Activated B cell treated with CpG ODN at 0.5 μM for 24 hours (primary cell): ENCODE measurements around the gene AFF1. TPM values are rescaled to one million over a fixed set of nuclear protein-coding genes. Genes with fewer than 3 reads are reported as not detected.

Experiments
- ATAC-seq: fragments of 200-7000 bp; cut with Tn5 transposase; one replicate; pipeline ENCODE4 v1.10.0; 2021; ENCODE audit warnings: low read depth, mild to moderate bottlenecking, moderate library complexity
- CTCF ChIA-PET: fragments of 350-600 bp; sonication (Branson Sonifier 250); formaldehyde crosslinking; loops from one replicate; lab custom pipeline; 2021; ENCODE audit warnings: antibody characterized with exemption; lab: Charles Lee
- POLR2A ChIA-PET: fragments of 350-600 bp; sonication (Branson Sonifier 250); formaldehyde crosslinking; loops from one replicate; lab custom pipeline; 2021; ENCODE audit warnings: antibody characterized with exemption; lab: Charles Lee
- DNase-seq: peaks from one replicate; pipeline ENCODE4 v3.0.0; 2022
- H3K27ac Mint-ChIP-seq: one replicate; pipeline ENCODE4 v1.8.0; 2020; ENCODE audit warnings: mixed read lengths
- H3K27me3 Mint-ChIP-seq: one replicate; pipeline ENCODE4 v1.8.0; 2021; ENCODE audit warnings: mixed read lengths
- H3K36me3 Mint-ChIP-seq: one replicate; pipeline ENCODE4 v1.8.0; 2021; ENCODE audit warnings: low read depth, mixed read lengths
- H3K4me1 Mint-ChIP-seq: one replicate; pipeline ENCODE4 v1.8.0; 2021; ENCODE audit warnings: mixed read lengths
- H3K4me3 Mint-ChIP-seq: one replicate; pipeline ENCODE4 v1.8.0; 2020; ENCODE audit warnings: mild to moderate bottlenecking, mixed read lengths
- H3K9me3 Mint-ChIP-seq: one replicate; pipeline ENCODE4 v1.8.0; 2020; ENCODE audit warnings: mixed read lengths
- CTCF ChIP-seq: fragments of 200-600 bp; IDR thresholded peaks from one replicate; pipeline ENCODE4 v1.8.0; 2022; ENCODE audit warnings: antibody characterized with exemption, mild to moderate bottlenecking
- intact Hi-C: fragments of 100-400 bp; cut with micrococcal nuclease; formaldehyde crosslinking; loops from one replicate; pipeline ENCODE4 v1.15.1; 2024
- total RNA-seq: library from RNA; stranded (reverse); gene quantifications from 2 replicates; pipeline ENCODE4 v1.2.3, GENCODE V29; 2022

The AFF1 gene
- total RNA-seq, 1 donor from 2014 or later = 60.8 TPM

- ChIA-PET CTCF (interaction anchor here (1.3 kb wide), 2 partner anchors 164 to 166 kb away, joined by 3 to 7 read pairs; no protein-coding TSS in a partner anchor), POLR2A (interaction anchor here (1.2 to 1.8 kb wide), 2 partner anchors 8 to 78 kb away, joined by 4 to 5 read pairs; no protein-coding TSS in a partner anchor)
- ATAC-seq = no peak
These were observed 6.9 kb upstream of the AFF1 start for GRCh38 chr4:86927843-86928395.

GRCh38 chr4:86928400-86929255, 6.2 kb upstream of the AFF1 start:
- DNase-seq (no peak), ATAC-seq (peak; percentile 31)
- ChIA-PET POLR2A (interaction anchor here (0.6 to 1.8 kb wide), 4 partner anchors 8 to 1356 kb away, joined by 3 to 6 read pairs (median 4); partner anchors contain the start of gene PPM1K), CTCF (interaction anchor here (0.8 to 1.3 kb wide), 2 partner anchors 163 to 164 kb away, joined by 3 to 5 read pairs; no protein-coding TSS in a partner anchor)
- Mint-ChIP-seq H3K4me1 (peaks cover 20% of the 10 kb centered on the region), H3K27ac (peak overlapping the region; percentile 51), H3K27me3 (no peaks in the 10 kb centered on the region), H3K4me3 (no peak overlapping the region), H3K9me3 (no peaks in the 10 kb centered on the region), H3K36me3 (no peaks in the 10 kb centered on the region)
- intact Hi-C loops = no loop called here
- no peak for TF ChIP-seq CTCF

More at GRCh38 chr4:86927843-86928395, 6.9 kb upstream of the AFF1 start:
- H3K27ac Mint-ChIP-seq = no peak overlapping the region
- no peak overlapping the region for H3K4me3 Mint-ChIP-seq
- no peak for TF ChIP-seq CTCF
- DNase-seq = no peak
- H3K4me1 Mint-ChIP-seq = peaks cover 18% of the 10 kb centered on the region
- no peaks in the 10 kb centered on the region for H3K27me3 Mint-ChIP-seq
- no peaks in the 10 kb centered on the region for H3K36me3 Mint-ChIP-seq
- intact Hi-C loops = no loop called here
- no peaks in the 10 kb centered on the region for H3K9me3 Mint-ChIP-seq

GRCh38 chr4:86934147-86934770, 552 bp upstream of the AFF1 start:
- intact Hi-C loops = loop anchor here (1.0 to 10.0 kb wide), 8 partner anchors 12 to 1661 kb away; partner anchors contain the start of genes HERC3, HSD17B11, KLHL8 and NUDT9
- Mint-ChIP-seq H3K4me1 (peaks cover 49% of the 10 kb centered on the region), H3K9me3 (no peaks in the 10 kb centered on the region), H3K27me3 (no peaks in the 10 kb centered on the region), H3K27ac (peak overlapping the region; percentile 84), H3K36me3 (peaks cover 14% of the 10 kb centered on the region), H3K4me3 (peak overlapping the region; percentile 89)
- TF ChIP-seq CTCF = no peak
- ChIA-PET CTCF (interaction anchor here (0.7 to 6.7 kb wide), 14 partner anchors 11 to 285 kb away, joined by 3 to 68 read pairs (median 4); no protein-coding TSS in a partner anchor), POLR2A (interaction anchor here (0.9 to 8.9 kb wide), 19 partner anchors 10 to 1350 kb away, joined by 3 to 256 read pairs (median 7); partner anchors contain the start of genes HSD17B11, KLHL8 and PPM1K)
- no peak for ATAC-seq
- no peak for DNase-seq

GRCh38 chr4:86935566-86935852, 698 bp downstream of the AFF1 start:
- H3K27me3 Mint-ChIP-seq = no peaks in the 10 kb centered on the region
- peaks cover 61% of the 10 kb centered on the region for H3K4me1 Mint-ChIP-seq
- H3K4me3 Mint-ChIP-seq = peak overlapping the region; percentile 94
- H3K27ac Mint-ChIP-seq = peak overlapping the region; percentile 96
- H3K36me3 Mint-ChIP-seq = peaks cover 14% of the 10 kb centered on the region
- intact Hi-C loops = loop anchor here (2.0 to 10.0 kb wide), 4 partner anchors 459 to 1659 kb away; partner anchors contain the start of genes HERC3, HSD17B11, NUDT9 and PPM1K
- DNase-seq (no peak), ATAC-seq (no peak)
- no peak for TF ChIP-seq CTCF
- H3K9me3 Mint-ChIP-seq = no peaks in the 10 kb centered on the region
- ChIA-PET POLR2A (interaction anchor here (0.8 to 8.9 kb wide), 17 partner anchors 9 to 1348 kb away, joined by 3 to 256 read pairs (median 7); partner anchors contain the start of genes KLHL8 and PPM1K), CTCF (interaction anchor here (1.1 to 6.7 kb wide), 5 partner anchors 13 to 284 kb away, joined by 4 to 68 read pairs (median 26); no protein-coding TSS in a partner anchor)
